ENCODE measurements around the gene TCTN1.
A peak's percentile ranks its signal among the peaks of the same experiment; 100 is the strongest.

Gene TCTN1

DNA sequence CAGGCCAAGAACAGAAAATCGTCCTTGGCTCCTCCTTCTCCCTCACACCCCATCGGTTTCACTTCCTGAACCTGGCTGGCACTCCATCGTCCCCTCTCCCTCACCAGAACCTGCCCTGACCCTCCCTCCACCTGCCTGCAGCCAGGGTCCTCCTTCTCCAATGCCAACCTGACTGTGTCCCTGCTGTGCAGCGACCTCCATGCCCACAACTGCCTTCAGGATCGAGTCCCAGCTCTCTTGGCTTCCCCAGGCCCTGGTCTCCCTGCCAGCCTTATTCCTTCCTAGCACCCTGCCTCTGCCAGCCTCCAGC is 55.2 kb downstream of the TCTN1 start:
- no peak overlapping the region for H3K18ac ChIP-seq (ENCODE audit: low read depth in 1 of 2, low read length in 2 of 2)
- no peak for DNase-seq
- H4K91ac ChIP-seq (ENCODE audit: low read length) = no peak overlapping the region
- H3K27ac ChIP-seq (ENCODE audit: low read length, poor library complexity, severe bottlenecking) = no peak overlapping the region
- H2BK12ac ChIP-seq (ENCODE audit: low read length in 2 of 2) = no peak overlapping the region
- no peak overlapping the region for H3K4me2 ChIP-seq (ENCODE audit: low read length, poor library complexity, severe bottlenecking)
- no peak overlapping the region for H3K9ac ChIP-seq (ENCODE audit: low read length)
- H2AK5ac ChIP-seq (ENCODE audit: low read length, severe bottlenecking) = no peak overlapping the region
- H3K4me3 ChIP-seq (ENCODE audit: insufficient read depth in 1 of 2, low read depth in 1 of 2, low read length in 2 of 2) = no peak overlapping the region
- no peak overlapping the region for H3K4ac ChIP-seq (ENCODE audit: low read depth in 1 of 2, low read length in 2 of 2)
- H3K4me1 ChIP-seq (ENCODE audit: control insufficient read depth, insufficient read depth, low read depth, low read length) = no peaks in the 10 kb centered on the region
- peaks cover 17% of the 10 kb centered on the region for H3K9me3 ChIP-seq (ENCODE audit: control insufficient read depth, low read length)
- H3K23ac ChIP-seq (ENCODE audit: low read length in 2 of 2) = no peak overlapping the region
- no peak overlapping the region for H2BK120ac ChIP-seq (ENCODE audit: low read depth, low read length)
- peaks cover 0 to 4% of the 10 kb centered on the region in 2 experiments for H3K27me3 ChIP-seq (ENCODE audit: control insufficient read depth in 1 of 2, insufficient read depth in 1 of 2, low read length in 2 of 2)
- no peak overlapping the region for H4K8ac ChIP-seq (ENCODE audit: low read length)
- no peaks in the 10 kb centered on the region for H3K79me1 ChIP-seq (replicated peaks; ENCODE audit: low read length, poor library complexity, severe bottlenecking)
- no peak overlapping the region for H2BK5ac ChIP-seq (ENCODE audit: low read depth, low read length, poor library complexity, severe bottlenecking)
- no peak overlapping the region for H2AFZ ChIP-seq (ENCODE audit: low read depth, low read length)
- H3K36me3 ChIP-seq (ENCODE audit: control insufficient read depth in 1 of 2, insufficient read depth in 2 of 2, low read depth in 1 of 2, low read length in 2 of 2) = peaks cover 0 to 3% of the 10 kb centered on the region in 2 experiments
- H2BK15ac ChIP-seq (ENCODE audit: low read depth, poor library complexity, severe bottlenecking) = no peak overlapping the region
- no peak overlapping the region for H3K14ac ChIP-seq (ENCODE audit: low read length in 2 of 2)
- 62% methylated on average over 5 of the region's 5 CpGs for whole genome bisulfite sequencing

DNA sequence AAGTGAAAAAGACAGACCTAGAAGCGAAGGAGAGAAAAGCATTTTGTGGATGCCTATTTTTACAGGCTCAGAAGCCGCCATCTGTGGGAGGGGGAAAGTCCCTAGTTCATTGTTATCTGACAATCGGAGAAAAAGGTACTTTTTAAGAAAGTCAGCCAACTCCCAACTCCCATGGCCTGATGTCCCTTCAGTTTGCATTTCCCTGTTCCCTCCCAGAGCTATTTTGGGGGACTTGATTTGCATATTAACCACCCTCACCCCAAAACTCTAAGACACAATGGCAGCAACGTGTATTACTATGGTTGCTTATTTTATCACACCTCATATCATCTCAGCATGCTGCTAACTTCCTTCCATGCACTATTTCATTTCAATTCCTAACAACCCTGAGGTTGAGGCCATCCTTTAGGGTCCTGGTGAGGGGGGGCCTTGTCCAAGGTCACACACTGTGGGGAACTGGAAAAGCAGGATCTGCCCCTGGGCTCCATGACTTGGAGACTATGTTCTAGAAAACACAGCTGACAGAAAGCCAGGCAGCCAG is 56.3 kb downstream of the TCTN1 start:
- Histone ChIP-seq H3K36me3 (ENCODE audit: control insufficient read depth in 1 of 2, insufficient read depth in 2 of 2, low read depth in 1 of 2, low read length in 2 of 2) (peaks cover 0 to 3% of the 10 kb centered on the region in 2 experiments), H3K27me3 (ENCODE audit: control insufficient read depth in 1 of 2, insufficient read depth in 1 of 2, low read length in 2 of 2) (peaks cover 0 to 4% of the 10 kb centered on the region in 2 experiments), H3K4ac (ENCODE audit: low read depth in 1 of 2, low read length in 2 of 2) (no peak overlapping the region), H2BK15ac (ENCODE audit: low read depth, poor library complexity, severe bottlenecking) (no peak overlapping the region), H3K79me1 (replicated peaks; ENCODE audit: low read length, poor library complexity, severe bottlenecking) (no peaks in the 10 kb centered on the region), H3K4me3 (ENCODE audit: insufficient read depth in 1 of 2, low read depth in 1 of 2, low read length in 2 of 2) (no peak overlapping the region), H3K9ac (ENCODE audit: low read length) (no peak overlapping the region), H3K9me3 (ENCODE audit: control insufficient read depth, low read length) (peaks cover 16% of the 10 kb centered on the region), H3K4me1 (ENCODE audit: control insufficient read depth, insufficient read depth, low read depth, low read length) (no peaks in the 10 kb centered on the region), H4K91ac (ENCODE audit: low read length) (no peak overlapping the region), H3K27ac (ENCODE audit: low read length, poor library complexity, severe bottlenecking) (no peak overlapping the region), H3K23ac (ENCODE audit: low read length in 2 of 2) (no peak overlapping the region), H3K18ac (ENCODE audit: low read depth in 1 of 2, low read length in 2 of 2) (no peak overlapping the region), H2AK5ac (ENCODE audit: low read length, severe bottlenecking) (no peak overlapping the region), H3K14ac (ENCODE audit: low read length in 2 of 2) (no peak overlapping the region), H2BK12ac (ENCODE audit: low read length in 2 of 2) (no peak overlapping the region), H2AFZ (ENCODE audit: low read depth, low read length) (no peak overlapping the region), H2BK5ac (ENCODE audit: low read depth, low read length, poor library complexity, severe bottlenecking) (no peak overlapping the region), H3K4me2 (ENCODE audit: low read length, poor library complexity, severe bottlenecking) (no peak overlapping the region), H2BK120ac (ENCODE audit: low read depth, low read length) (no peak overlapping the region), H4K8ac (ENCODE audit: low read length) (no peak overlapping the region)
- 92% methylated on average over 4 of the region's 4 CpGs for WGBS
- DNase-seq = no peak

DNA sequence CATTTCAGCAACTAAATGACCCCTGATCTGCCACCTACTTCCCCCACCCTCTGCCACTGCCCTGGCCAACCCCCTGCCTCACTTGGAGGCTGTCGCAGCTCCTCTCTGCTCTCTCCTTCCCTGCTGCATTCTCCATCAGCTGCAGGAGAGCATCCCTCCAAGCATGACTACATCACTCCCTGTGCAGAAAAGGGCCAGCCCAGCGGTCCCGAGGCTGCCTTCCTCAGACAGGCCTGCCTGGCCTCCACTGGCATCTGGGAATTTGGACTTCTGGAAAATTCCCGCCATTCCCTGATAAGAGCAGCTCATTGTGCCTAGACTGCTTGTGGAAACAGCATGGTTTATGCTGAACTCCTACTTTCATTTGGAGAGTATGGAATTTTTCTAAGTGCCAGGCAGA is 62.2 kb downstream of the TCTN1 start:
- peaks cover 8% of the 10 kb centered on the region for H3K9me3 ChIP-seq (ENCODE audit: control insufficient read depth, low read length)
- no peak overlapping the region for H3K27ac ChIP-seq (ENCODE audit: low read length, poor library complexity, severe bottlenecking)
- no peak overlapping the region for H2BK5ac ChIP-seq (ENCODE audit: low read depth, low read length, poor library complexity, severe bottlenecking)
- no peaks in the 10 kb centered on the region for H3K79me1 ChIP-seq (replicated peaks; ENCODE audit: low read length, poor library complexity, severe bottlenecking)
- H3K4me3 ChIP-seq (ENCODE audit: insufficient read depth in 1 of 2, low read depth in 1 of 2, low read length in 2 of 2) = no peak overlapping the region
- H3K4me2 ChIP-seq (ENCODE audit: low read length, poor library complexity, severe bottlenecking) = no peak overlapping the region
- H2AFZ ChIP-seq (ENCODE audit: low read depth, low read length) = no peak overlapping the region
- H3K27me3 ChIP-seq (ENCODE audit: control insufficient read depth in 1 of 2, insufficient read depth in 1 of 2, low read length in 2 of 2) = peaks cover 0 to 2% of the 10 kb centered on the region in 2 experiments
- H3K14ac ChIP-seq (ENCODE audit: low read length in 2 of 2) = no peak overlapping the region
- no peak overlapping the region for H4K8ac ChIP-seq (ENCODE audit: low read length)
- H3K36me3 ChIP-seq (ENCODE audit: control insufficient read depth in 1 of 2, insufficient read depth in 2 of 2, low read depth in 1 of 2, low read length in 2 of 2) = peaks cover 0 to 2% of the 10 kb centered on the region in 2 experiments
- no peak overlapping the region for H3K9ac ChIP-seq (ENCODE audit: low read length)
- H2BK12ac ChIP-seq (ENCODE audit: low read length in 2 of 2) = peak overlapping the region in 1 of 2 experiments; percentile 24
- no peak for DNase-seq
- H2AK5ac ChIP-seq (ENCODE audit: low read length, severe bottlenecking) = no peak overlapping the region
- H3K4me1 ChIP-seq (ENCODE audit: control insufficient read depth, insufficient read depth, low read depth, low read length) = peaks cover 8% of the 10 kb centered on the region
- H3K4ac ChIP-seq (ENCODE audit: low read depth in 1 of 2, low read length in 2 of 2) = no peak overlapping the region
- no peak overlapping the region for H3K23ac ChIP-seq (ENCODE audit: low read length in 2 of 2)
- WGBS = 93% methylated on average over 4 of the region's 4 CpGs
- H3K18ac ChIP-seq (ENCODE audit: low read depth in 1 of 2, low read length in 2 of 2) = no peak overlapping the region
- no peak overlapping the region for H2BK120ac ChIP-seq (ENCODE audit: low read depth, low read length)
- no peak overlapping the region for H2BK15ac ChIP-seq (ENCODE audit: low read depth, poor library complexity, severe bottlenecking)
- H4K91ac ChIP-seq (ENCODE audit: low read length) = no peak overlapping the region

DNA sequence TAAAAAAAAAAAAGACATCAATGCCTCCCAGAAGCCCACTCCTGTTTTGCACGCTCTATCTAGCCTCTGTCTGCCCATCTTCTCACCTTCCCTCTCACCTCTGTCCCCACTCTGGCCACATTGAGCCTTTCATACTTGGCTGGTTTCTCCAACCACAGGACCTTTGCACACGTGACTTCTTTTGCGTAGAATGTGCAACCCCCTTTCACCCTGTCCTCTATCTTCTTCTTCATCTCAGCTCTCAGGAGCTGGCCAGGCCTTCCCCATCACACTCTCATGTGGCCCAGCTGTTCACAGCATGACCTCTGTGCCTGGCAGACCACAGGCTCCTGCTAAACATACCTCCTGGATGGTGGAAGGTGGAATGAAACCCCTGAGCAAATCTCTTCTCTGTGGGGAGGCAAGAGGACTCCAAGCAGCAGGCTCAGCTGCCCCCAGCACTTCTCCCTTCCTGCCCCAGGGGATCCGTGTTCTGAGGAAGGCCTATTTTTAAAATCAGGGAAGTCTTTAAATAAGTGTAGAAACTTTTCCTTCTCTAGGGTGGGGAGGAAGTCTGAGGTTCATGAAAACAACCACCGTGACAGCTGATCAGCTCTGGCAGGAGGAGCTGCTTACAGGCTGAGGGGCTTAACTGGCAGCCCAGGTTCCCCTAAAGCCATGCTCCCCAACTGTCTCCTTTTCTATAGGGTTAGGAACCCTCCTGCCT is 63.4 kb downstream of the TCTN1 start:
- H3K4me3 ChIP-seq (ENCODE audit: insufficient read depth in 1 of 2, low read depth in 1 of 2, low read length in 2 of 2) = no peak overlapping the region
- H3K36me3 ChIP-seq (ENCODE audit: control insufficient read depth in 1 of 2, insufficient read depth in 2 of 2, low read depth in 1 of 2, low read length in 2 of 2) = no peaks in the 10 kb centered on the region
- H3K14ac ChIP-seq (ENCODE audit: low read length in 2 of 2) = no peak overlapping the region
- H2BK120ac ChIP-seq (ENCODE audit: low read depth, low read length) = no peak overlapping the region
- H3K27ac ChIP-seq (ENCODE audit: low read length, poor library complexity, severe bottlenecking) = peak overlapping the region; percentile 53
- no peak overlapping the region for H3K23ac ChIP-seq (ENCODE audit: low read length in 2 of 2)
- H4K8ac ChIP-seq (ENCODE audit: low read length) = no peak overlapping the region
- H3K79me1 ChIP-seq (replicated peaks; ENCODE audit: low read length, poor library complexity, severe bottlenecking) = no peaks in the 10 kb centered on the region
- H3K9me3 ChIP-seq (ENCODE audit: control insufficient read depth, low read length) = peaks cover 8% of the 10 kb centered on the region
- no peak overlapping the region for H3K4ac ChIP-seq (ENCODE audit: low read depth in 1 of 2, low read length in 2 of 2)
- WGBS = 67% methylated on average over 4 of the region's 5 CpGs
- H2AFZ ChIP-seq (ENCODE audit: low read depth, low read length) = no peak overlapping the region
- no peak overlapping the region for H2BK15ac ChIP-seq (ENCODE audit: low read depth, poor library complexity, severe bottlenecking)
- no peak overlapping the region for H3K18ac ChIP-seq (ENCODE audit: low read depth in 1 of 2, low read length in 2 of 2)
- H2BK5ac ChIP-seq (ENCODE audit: low read depth, low read length, poor library complexity, severe bottlenecking) = no peak overlapping the region
- no peak overlapping the region for H4K91ac ChIP-seq (ENCODE audit: low read length)
- DNase-seq = peak; percentile 21
- H3K4me1 ChIP-seq (ENCODE audit: control insufficient read depth, insufficient read depth, low read depth, low read length) = peaks cover 8% of the 10 kb centered on the region
- no peak overlapping the region for H3K9ac ChIP-seq (ENCODE audit: low read length)
- H3K27me3 ChIP-seq (ENCODE audit: control insufficient read depth in 1 of 2, insufficient read depth in 1 of 2, low read length in 2 of 2) = peaks cover 0 to 2% of the 10 kb centered on the region in 2 experiments
- H2AK5ac ChIP-seq (ENCODE audit: low read length, severe bottlenecking) = no peak overlapping the region
- H3K4me2 ChIP-seq (ENCODE audit: low read length, poor library complexity, severe bottlenecking) = peak overlapping the region; percentile 13
- no peak overlapping the region for H2BK12ac ChIP-seq (ENCODE audit: low read length in 2 of 2)

Measured in mesenchymal stem cell (in vitro differentiated cells and primary cell).